ENCODE measurements around the gene RBP3.

DNA sequence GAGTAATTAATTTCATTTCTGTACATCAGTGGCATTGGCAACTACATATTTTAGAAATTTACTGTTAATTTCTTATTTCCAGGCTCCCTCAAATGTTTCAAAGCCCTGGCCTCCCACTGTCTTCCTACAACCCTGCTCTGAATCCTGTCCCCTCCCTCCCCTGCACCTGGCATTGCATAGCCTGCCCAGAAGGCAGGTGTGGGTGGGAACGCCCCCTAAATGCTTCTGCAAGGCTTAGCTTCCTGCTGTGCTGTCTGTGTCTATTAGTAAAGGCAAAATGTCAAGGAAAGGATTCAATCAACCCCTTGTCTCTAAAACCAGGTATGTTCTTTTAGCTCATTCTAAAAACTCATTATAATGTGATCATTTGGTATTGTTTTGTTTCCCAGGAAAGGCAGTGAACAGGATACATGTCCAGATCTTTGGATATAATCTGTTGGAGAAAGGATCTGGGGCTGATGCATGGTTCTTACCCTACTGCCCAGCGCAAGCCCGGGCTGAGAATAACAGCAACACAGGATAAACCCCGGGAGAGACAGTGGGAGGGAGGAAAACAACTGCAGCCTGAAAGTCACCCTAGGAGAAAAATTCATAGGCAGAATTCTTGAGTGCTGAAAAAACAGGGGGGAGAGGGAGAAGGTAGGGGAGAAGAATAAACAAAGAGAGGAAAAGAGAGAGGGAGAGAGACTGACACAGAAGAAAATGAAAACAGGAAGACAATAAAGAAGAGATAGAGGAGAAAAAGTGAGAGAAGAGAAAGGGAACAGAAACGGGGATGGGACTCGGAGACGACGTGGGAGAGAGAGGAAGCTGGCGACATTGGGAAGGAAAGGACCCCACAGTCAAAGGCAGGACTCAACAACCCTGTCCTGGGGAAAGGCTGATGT is 35.3 kb downstream of the RBP3 start:
- TF ChIP-seq GATA2 (IDR thresholded peaks at IDR 0.05; ENCODE audit: low read depth, low read length) (no peak), GATA3 (IDR thresholded peaks at IDR 0.05; ENCODE audit: low read depth, low read length) (no peak)
